ENCODE results near the gene PML. TPM values are rescaled to one million over a fixed set of nuclear protein-coding genes. Genes with fewer than 3 reads are reported as not detected.

Gene PML
- total and polyA plus RNA-seq, 2 of the 4 experiments (the other 2 are of a cell fraction) = 8.8 to 22.6 TPM

DNA sequence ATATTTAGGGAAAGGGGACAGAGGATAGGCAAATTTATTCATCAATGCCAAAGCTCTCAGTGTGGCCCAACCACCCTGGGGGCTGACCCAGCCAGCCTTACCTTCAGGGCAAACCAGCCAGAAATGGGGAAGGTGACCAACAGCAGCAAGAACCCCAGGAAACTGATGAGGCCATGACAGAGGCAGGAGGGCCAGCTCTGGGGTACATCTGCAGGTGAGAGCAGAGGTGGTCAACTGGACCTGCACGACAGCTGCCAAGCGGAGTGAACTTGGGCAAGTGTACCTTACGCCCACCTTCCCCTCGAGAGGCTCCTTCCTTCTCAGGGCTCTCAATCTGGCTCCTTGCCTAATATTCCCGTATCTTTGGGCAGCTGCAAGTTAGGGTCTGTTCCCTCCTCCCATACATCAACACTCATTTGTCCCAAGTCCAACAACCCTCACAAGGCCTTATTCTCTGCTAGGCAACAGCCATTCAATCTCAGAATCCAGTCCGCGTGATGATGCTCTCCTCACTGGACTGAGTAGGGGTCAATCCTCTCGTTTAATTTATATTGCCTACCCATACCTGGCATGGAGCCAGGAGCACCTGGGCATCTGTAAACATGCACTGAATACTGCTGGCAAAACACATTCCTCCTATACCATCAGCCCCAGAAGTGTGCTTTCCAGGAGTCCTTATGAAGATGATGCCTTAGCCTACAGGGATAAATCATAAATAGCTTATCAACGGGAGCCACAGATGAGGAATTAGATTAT, 4.1 kb upstream of the PML start:
- dilution Hi-C loops (cut with HindIII; ENCODE audit: low sequenced_read_pairs, unreplicated experiment) (no loop called here), intact Hi-C loops (cut with micrococcal nuclease) (loop anchor here (5.0 kb wide), 1 partner anchor 37 kb away; no protein-coding TSS in a partner anchor), in situ Hi-C loops (cut with MboI; ENCODE audit: low sequenced_read_pairs) (loop anchor here (5.0 kb wide), 1 partner anchor 47 kb away; no protein-coding TSS in a partner anchor)
- Histone ChIP-seq H2AK5ac (ENCODE audit: low read depth, low read length) (peak overlapping the region; percentile 94), H3K4me3 (ENCODE audit: insufficient read depth, low read depth, low read length) (no peak overlapping the region), H2AFZ (replicated peaks; ENCODE audit: low read length, poor library complexity) (no peak overlapping the region), H3K27me3 (ENCODE audit: control insufficient read depth, insufficient read depth, low read length) (no peaks in the 10 kb centered on the region), H3K23ac (ENCODE audit: low read depth, low read length) (no peak overlapping the region; the same call in 1 of the 2 replicates), H2BK15ac (ENCODE audit: low read depth, low read length) (peak overlapping the region; percentile 16; the same call in 2 of the 3 replicates), H2AK9ac (replicated peaks; ENCODE audit: low read depth, low read length, poor library complexity) (peak overlapping the region; percentile 25), H3K36me3 (ENCODE audit: control insufficient read depth, insufficient read depth, low read length) (no peaks in the 10 kb centered on the region), H4K20me1 (ENCODE audit: insufficient read depth, low read length) (no peaks in the 10 kb centered on the region), H4K5ac (ENCODE audit: low read depth, low read length) (no peak overlapping the region), H3K9ac (ENCODE audit: low read depth, low read length) (no peak overlapping the region), H3K79me1 (ENCODE audit: low read depth in 1 of 2, low read length in 2 of 2) (peaks cover 9 to 58% of the 10 kb centered on the region in 2 experiments; a peak in 3 of 4 replicates), H3K4me2 (ENCODE audit: low read depth, low read length) (no peak overlapping the region), H2BK5ac (ENCODE audit: low read depth, low read length, poor library complexity, severe bottlenecking) (peak overlapping the region; percentile 94), H2BK120ac (ENCODE audit: low read depth, low read length) (peak overlapping the region; percentile 94), H3K14ac (replicated peaks; ENCODE audit: low read depth, low read length) (no peak overlapping the region), H3K9me1 (ENCODE audit: insufficient read depth, low read length) (peaks cover 36% of the 10 kb centered on the region), H3K18ac (ENCODE audit: low read depth, low read length) (no peak overlapping the region), H3K4ac (ENCODE audit: low read depth, low read length) (peak overlapping the region; percentile 97), H4K91ac (ENCODE audit: insufficient read depth, low read depth, low read length) (0 out of 2 replicates have a peak overlapping the region, but pooled peaks have one; percentile 4), H2BK20ac (ENCODE audit: low read depth, low read length) (peak overlapping the region; percentile 90; the same call in 1 of the 2 replicates), H3K4me1 (ENCODE audit: control insufficient read depth, insufficient read depth, low read length) (peaks cover 32% of the 10 kb centered on the region), H3K9me3 (ENCODE audit: control insufficient read depth, insufficient read depth, low read length) (no peaks in the 10 kb centered on the region), H4K8ac (ENCODE audit: low read depth in 2 of 2, low read length in 2 of 2) (peak overlapping the region; percentile 68 to 87; a peak in 1 of 4 replicates), H3K27ac (ENCODE audit: insufficient read depth, low read length) (no peak overlapping the region), H3K56ac (ENCODE audit: extremely low read depth, insufficient read depth, low read length) (no peak overlapping the region)
- no peak for DNase-seq
- ATAC-seq (ENCODE audit: low read depth) = no peak
- TF ChIP-seq RCOR1 (IDR thresholded peaks at IDR 0.05; ENCODE audit: insufficient replicate concordance, low read length) = no peak
- TF ChIP-seq SMC3 (IDR thresholded peaks at IDR 0.05; ENCODE audit: low read depth, low read length) = no peak
- TF ChIP-seq MAZ (IDR thresholded peaks at IDR 0.05; ENCODE audit: borderline replicate concordance, low read depth, low read length) = no peak
- no peak for TF ChIP-seq CTCF (conservative IDR thresholded peaks at IDR 0.05; ENCODE audit: low read depth, low read length)
- ChIA-PET POLR2A (ENCODE audit: unreplicated experiment) (no interaction called here), CTCF (interaction anchor here (0.7 kb wide), 1 partner anchor 21 kb away, joined by 3 read pairs; no protein-coding TSS in a partner anchor)
- BruUV-seq (replicated peaks) = no TSS peak
- 86% methylated on average over 5 of the region's 9 CpGs; no CpG with 5 or more reads in 1 of the 2 experiments for WGBS, 2 experiments (ENCODE audit: extremely low coverage in 2 of 2, insufficient read length in 1 of 2)

All from IMR-90 (cell line).